ENCODE measurements around the gene IL1RAP.

Gene IL1RAP

GRCh38 chr3:190680691-190681090 is 166.8 kb downstream of the IL1RAP start:
- DNase-seq, result no peak

- no peak for DNase-seq
These were observed 170.9 kb downstream of the IL1RAP start for GRCh38 chr3:190684776-190685175.

GRCh38 chr3:190686011-190686410 is 172.1 kb downstream of the IL1RAP start:
- DNase-seq, result no peak

- no peak for DNase-seq
These were observed 176.4 kb downstream of the IL1RAP start for GRCh38 chr3:190690246-190690645.

- DNase-seq, result no peak
These were observed 178.4 kb downstream of the IL1RAP start for GRCh38 chr3:190692256-190692655.

GRCh38 chr3:190694335-190695001 is 180.6 kb downstream of the IL1RAP start:
- DNase-seq, result no peak

- no peak for DNase-seq
These were observed 181.3 kb downstream of the IL1RAP start for GRCh38 chr3:190695225-190695624.

GRCh38 chr3:190695994-190696393 is 182.1 kb downstream of the IL1RAP start:
- no peak for DNase-seq

- DNase-seq, result peak; percentile 5 to 22
These were observed 183.1 kb downstream of the IL1RAP start for GRCh38 chr3:190696777-190697501.

GRCh38 chr3:190697502-190697830 is 183.6 kb downstream of the IL1RAP start:
- no peak for DNase-seq

- DNase-seq, result no peak
These were observed 184.0 kb downstream of the IL1RAP start for GRCh38 chr3:190697901-190698300.

- peak; percentile 30 to 40 for DNase-seq
These were observed 185.9 kb downstream of the IL1RAP start for GRCh38 chr3:190699776-190700175.

- peak; percentile 58 to 67 for DNase-seq
These were observed 187.2 kb downstream of the IL1RAP start for GRCh38 chr3:190701096-190701532.

- DNase-seq, result no peak
These were observed 192.7 kb downstream of the IL1RAP start for GRCh38 chr3:190706582-190706981.
